LNCAP (cell line): Measurements from ENCODE around the gene SYTL5.

ENCODE experiments used
- CTCF ChIP-seq: fragments of 450-650 bp; IDR thresholded peaks from 2 replicates; pipeline ENCODE4 v1.5.1; 2017; ENCODE audit warnings: mild to moderate bottlenecking

The SYTL5 gene

GRCh38 chrX:38079463-38079862 is 73.1 kb downstream of the SYTL5 start:
- TF ChIP-seq CTCF = no peak

- TF ChIP-seq CTCF = no peak
Observed at GRCh38 chrX:38080808-38081207, 74.5 kb downstream of the SYTL5 start.

GRCh38 chrX:38081909-38082308 is 75.6 kb downstream of the SYTL5 start:
- no peak for TF ChIP-seq CTCF

GRCh38 chrX:38082309-38082708 is 76.0 kb downstream of the SYTL5 start:
- no peak for TF ChIP-seq CTCF

- no peak for TF ChIP-seq CTCF
Observed at GRCh38 chrX:38085813-38086212, 79.5 kb downstream of the SYTL5 start.

GRCh38 chrX:38086451-38087215 is 80.3 kb downstream of the SYTL5 start:
- no peak for TF ChIP-seq CTCF

- no peak for TF ChIP-seq CTCF
Observed at GRCh38 chrX:38087594-38087993, 81.2 kb downstream of the SYTL5 start.
